Trophoblast cell (in vitro differentiated cells and primary cell): ENCODE results near the gene ROR1.

ENCODE experiments used
- DNase-seq, 2 donors: peaks; one replicate each; pipeline ENCODE4 v3.0.0-alpha.2; 2016
- H2AFZ ChIP-seq: 2 replicates; pipeline ENCODE4 v1.6.1; 2013; ENCODE audit warnings: low read length, moderate library complexity, mild to moderate bottlenecking; ENCODE audit not compliant: insufficient read depth, poor library complexity
- H2AK5ac ChIP-seq: 2 replicates; pipeline ENCODE4 v1.6.1; 2013; ENCODE audit warnings: mild to moderate bottlenecking, low read length
- H2BK120ac ChIP-seq: 2 replicates; pipeline ENCODE4 v1.6.1; 2013; ENCODE audit warnings: low read length, mild to moderate bottlenecking, moderate library complexity; ENCODE audit not compliant: insufficient read depth, poor library complexity
- H2BK12ac ChIP-seq: 2 replicates; pipeline ENCODE4 v1.6.1; 2013; ENCODE audit warnings: mild to moderate bottlenecking, low read length, moderate library complexity
- H2BK5ac ChIP-seq: 2 replicates; pipeline ENCODE4 v1.6.1; 2013; ENCODE audit warnings: low read length, low read depth, moderate library complexity, mild to moderate bottlenecking; ENCODE audit not compliant: poor library complexity
- H3K14ac ChIP-seq: 2 replicates; pipeline ENCODE4 v1.6.1; 2013; ENCODE audit warnings: mild to moderate bottlenecking, low read length
- H3K18ac ChIP-seq: 2 replicates; pipeline ENCODE4 v1.6.1; 2013; ENCODE audit warnings: mild to moderate bottlenecking, low read length
- H3K23ac ChIP-seq: 2 replicates; pipeline ENCODE4 v1.6.1; 2013; ENCODE audit warnings: low read length
- H3K27ac ChIP-seq: 2 replicates; pipeline ENCODE4 v1.5.1; 2013; ENCODE audit warnings: low read depth, mild to moderate bottlenecking, inconsistent platforms, low read length, moderate library complexity
- H3K27me3 ChIP-seq: 2 replicates; pipeline ENCODE4 v1.6.1; 2013; ENCODE audit warnings: inconsistent platforms, mild to moderate bottlenecking, low read length, moderate library complexity; ENCODE audit not compliant: insufficient read depth
- H3K36me3 ChIP-seq, 2 experiments: 1 replicate in 1 of 2; 2 replicates in 1 of 2; pipeline ENCODE4 v1.6.1; 2013; ENCODE audit warnings: low read length in 2 of 2, mild to moderate bottlenecking in 2 of 2, moderate library complexity in 1 of 2; ENCODE audit not compliant: insufficient read depth in 2 of 2, control insufficient read depth in 1 of 2
- H3K4ac ChIP-seq: 2 replicates; pipeline ENCODE4 v1.6.1; 2013; ENCODE audit warnings: low read depth, mild to moderate bottlenecking, low read length, moderate library complexity
- H3K4me1 ChIP-seq, 2 experiments: 1 replicate in 1 of 2; 2 replicates in 1 of 2; pipeline ENCODE4 v1.6.1; 2013; ENCODE audit warnings: low read length in 2 of 2, mild to moderate bottlenecking in 2 of 2, moderate library complexity in 1 of 2; ENCODE audit not compliant: insufficient read depth in 2 of 2, control insufficient read depth in 1 of 2
- H3K4me2 ChIP-seq: 2 replicates; pipeline ENCODE4 v1.6.1; 2013; ENCODE audit warnings: inconsistent platforms, mild to moderate bottlenecking, low read length, moderate library complexity
- H3K4me3 ChIP-seq: 2 replicates; pipeline ENCODE4 v1.5.1; 2013; ENCODE audit warnings: mild to moderate bottlenecking, low read depth, low read length, inconsistent platforms
- H3K79me1 ChIP-seq: one replicate; pipeline ENCODE4 v1.6.1; 2013; ENCODE audit warnings: low read length
- H3K79me2 ChIP-seq: 2 replicates; pipeline ENCODE4 v1.6.1; 2013; ENCODE audit warnings: low read length, mild to moderate bottlenecking; ENCODE audit not compliant: control insufficient read depth, insufficient read depth, poor library complexity
- H3K9ac ChIP-seq: 2 replicates; pipeline ENCODE4 v1.6.1; 2013; ENCODE audit warnings: mild to moderate bottlenecking, low read length
- H3K9me3 ChIP-seq: 2 replicates; pipeline ENCODE4 v1.6.1; 2013; ENCODE audit warnings: low read depth, mild to moderate bottlenecking, control low read depth, inconsistent platforms, low read length; ENCODE audit not compliant: insufficient read depth
- H4K12ac ChIP-seq: 2 replicates; pipeline ENCODE4 v1.6.1; 2013; ENCODE audit warnings: low read depth, mild to moderate bottlenecking, low read length, moderate library complexity
- H4K8ac ChIP-seq: 2 replicates; pipeline ENCODE4 v1.6.1; 2013; ENCODE audit warnings: low read depth, mild to moderate bottlenecking, low read length, moderate library complexity
- H4K91ac ChIP-seq: one replicate; pipeline ENCODE4 v1.6.1; 2013; ENCODE audit warnings: low read depth, mild to moderate bottlenecking, low read length, moderate library complexity
- WGBS: extraction: QIAGEN DNeasy Blood & Tissue Kit; methylation state at CpG from one replicate; pipeline ENCODE4 v1.1.7; 2013; ENCODE audit warnings: missing lambda C conversion rate; ENCODE audit not compliant: insufficient read length, insufficient coverage; ENCODE audit errors: extremely low coverage; 5-methylcytosine and 5-hydroxymethylcytosine counted together

ROR1 gene

GRCh38 chr1:63777286-63777685 is 3.5 kb downstream of the ROR1 start:
- Histone ChIP-seq H2BK5ac (no peak overlapping the region), H2BK120ac (no peak overlapping the region), H4K91ac (no peak overlapping the region), H3K36me3 (no peaks in the 10 kb centered on the region), H2BK12ac (no peak overlapping the region), H3K23ac (no peak overlapping the region), H3K79me2 (peaks cover 22% of the 10 kb centered on the region), H3K9me3 (no peaks in the 10 kb centered on the region), H3K4me2 (peak overlapping the region; percentile 17), H4K12ac (no peak overlapping the region), H3K27ac (no peak overlapping the region), H4K8ac (no peak overlapping the region), H2AFZ (no peak overlapping the region), H3K4ac (peak overlapping the region; percentile 52), H3K14ac (no peak overlapping the region), H3K9ac (no peak overlapping the region), H3K4me1 (peaks cover 4 to 11% of the 10 kb centered on the region in 2 experiments), H3K27me3 (no peaks in the 10 kb centered on the region), H2AK5ac (no peak overlapping the region), H3K79me1 (peaks cover 27% of the 10 kb centered on the region), H3K4me3 (no peak overlapping the region), H3K18ac (no peak overlapping the region)
- DNase-seq = no peak
- WGBS = no CpG with 5 or more reads among the region's 2 CpGs

GRCh38 chr1:63777965-63778880 is 4.4 kb downstream of the ROR1 start:
- Histone ChIP-seq H3K9ac (no peak overlapping the region), H3K18ac (no peak overlapping the region), H3K27ac (no peak overlapping the region), H4K8ac (no peak overlapping the region), H3K9me3 (no peaks in the 10 kb centered on the region), H3K14ac (no peak overlapping the region), H3K4me3 (no peak overlapping the region), H3K36me3 (no peaks in the 10 kb centered on the region), H3K23ac (no peak overlapping the region), H3K27me3 (no peaks in the 10 kb centered on the region), H2AFZ (no peak overlapping the region), H2BK12ac (no peak overlapping the region), H3K79me1 (peaks cover 22% of the 10 kb centered on the region), H2BK120ac (no peak overlapping the region), H2AK5ac (no peak overlapping the region), H3K4ac (peak overlapping the region; percentile 90), H4K91ac (no peak overlapping the region), H2BK5ac (no peak overlapping the region), H3K4me1 (peaks cover 3 to 6% of the 10 kb centered on the region in 2 experiments), H3K4me2 (no peak overlapping the region), H4K12ac (no peak overlapping the region), H3K79me2 (peaks cover 22% of the 10 kb centered on the region)
- WGBS = no CpG with 5 or more reads among the region's 3 CpGs
- no peak for DNase-seq

- Histone ChIP-seq H4K8ac (peak overlapping the region; percentile 9), H3K79me1 (peaks cover 12% of the 10 kb centered on the region)
These were observed 5.8 kb downstream of the ROR1 start for GRCh38 chr1:63779338-63780211.

GRCh38 chr1:63780565-63780964 is 6.7 kb downstream of the ROR1 start:
- H4K12ac ChIP-seq = no peak overlapping the region
- no peak overlapping the region for H3K9ac ChIP-seq
- no peak overlapping the region for H2BK5ac ChIP-seq
- H3K79me1 ChIP-seq = peaks cover 4% of the 10 kb centered on the region
- H2AK5ac ChIP-seq = no peak overlapping the region
- H3K4me2 ChIP-seq = no peak overlapping the region
- no peak overlapping the region for H2BK120ac ChIP-seq
- H2AFZ ChIP-seq = no peak overlapping the region
- no peak overlapping the region for H3K14ac ChIP-seq
- H2BK12ac ChIP-seq = no peak overlapping the region
- no peak overlapping the region for H3K18ac ChIP-seq
- DNase-seq = no peak
- no peak overlapping the region for H3K27ac ChIP-seq
- H3K23ac ChIP-seq = no peak overlapping the region
- peaks cover 5 to 6% of the 10 kb centered on the region in 2 experiments for H3K4me1 ChIP-seq
- no CpG with 5 or more reads among the region's 3 CpGs for WGBS
- no peak overlapping the region for H4K91ac ChIP-seq
- H3K4ac ChIP-seq = no peak overlapping the region
- no peak overlapping the region for H3K4me3 ChIP-seq
- no peaks in the 10 kb centered on the region for H3K36me3 ChIP-seq
- no peaks in the 10 kb centered on the region for H3K27me3 ChIP-seq
- no peak overlapping the region for H4K8ac ChIP-seq
- H3K79me2 ChIP-seq = peaks cover 6% of the 10 kb centered on the region
- no peaks in the 10 kb centered on the region for H3K9me3 ChIP-seq

More at GRCh38 chr1:63779338-63780211, 5.8 kb downstream of the ROR1 start:
- no peak overlapping the region for H3K23ac ChIP-seq
- H2AFZ ChIP-seq = no peak overlapping the region
- no peak overlapping the region for H2BK5ac ChIP-seq
- H2BK120ac ChIP-seq = no peak overlapping the region
- no peaks in the 10 kb centered on the region for H3K27me3 ChIP-seq
- H2AK5ac ChIP-seq = no peak overlapping the region
- H3K9ac ChIP-seq = no peak overlapping the region
- DNase-seq = no peak
- peak overlapping the region; percentile 35 for H3K18ac ChIP-seq
- WGBS = no CpG with 5 or more reads among the region's 7 CpGs
- H3K79me2 ChIP-seq = peaks cover 14% of the 10 kb centered on the region
- H2BK12ac ChIP-seq = peak overlapping the region; percentile 36
- no peak overlapping the region for H3K4me3 ChIP-seq
- no peak overlapping the region for H3K27ac ChIP-seq
- H3K4me1 ChIP-seq = peaks cover 5 to 6% of the 10 kb centered on the region in 2 experiments
- H3K14ac ChIP-seq = no peak overlapping the region
- H3K9me3 ChIP-seq = no peaks in the 10 kb centered on the region
- no peak overlapping the region for H4K91ac ChIP-seq
- no peak overlapping the region for H4K12ac ChIP-seq
- peak overlapping the region; percentile 58 for H3K4ac ChIP-seq
- no peaks in the 10 kb centered on the region for H3K36me3 ChIP-seq
- H3K4me2 ChIP-seq = peak overlapping the region; percentile 28
